K562 (cell line): ENCODE results near the gene RNGTT. TPM values are rescaled to one million over a fixed set of nuclear protein-coding genes. Genes with fewer than 3 reads are reported as not detected.

Source experiments
- ATAC-seq: fragments of 200-7000 bp; cut with Tn5 transposase; 3 replicates; pipeline ENCODE4 v1.9.1; 2020; ENCODE audit warnings: moderate library complexity
- BruUV-seq: library from RNA; stranded (reverse); fragments of 400-500 nt; replicated peaks from 2 replicates; lab custom pipeline; 2021; lab: Mats Ljungman, UMichigan
- CTCF ChIA-PET: fragments of 300-600 bp; formaldehyde crosslinking; extraction: SDS; loops from one replicate; lab custom pipeline; 2021; ENCODE audit warnings: low intra/inter-chr PET ratio; lab: Yijun Ruan, JAX
- POLR2A ChIA-PET: fragments of 300-600, 350-650 bp; sonication (Branson Sonifier 250); formaldehyde crosslinking; extraction: SDS; loops from one replicate; lab custom pipeline; 2021; ENCODE audit warnings: antibody characterized with exemption, inconsistent platforms; lab: Yijun Ruan, JAX
- DNase-seq, 4 experiments: peaks; one replicate each; pipeline versions ENCODE4 v3.0.0 to v3.0.0-alpha.2; 2011 to 2018; ENCODE audit warnings: low spot score in 3 of 4, mixed read lengths in 3 of 4; ENCODE audit errors: extremely low read depth in 1 of 4
- FAIRE-seq: peaks from 2 replicates; lab custom pipeline; 2011; peaks lifted over from hg19 to GRCh38; lab: Jason Lieb, UNC
- H2AFZ ChIP-seq: 2 replicates; pipeline ENCODE4 v1.6.0; 2011; ENCODE audit warnings: low read depth, low read length, control low read depth, inconsistent platforms
- H3K27ac ChIP-seq: fragments of 200-600 bp; 3 replicates; pipeline ENCODE4 v1.8.0; 2011; ENCODE audit warnings: low read depth, mild to moderate bottlenecking, control low read depth, inconsistent platforms, low read length, moderate library complexity, mixed read lengths; ENCODE audit errors: extremely low read depth
- H3K27me3 ChIP-seq, 2 experiments: fragments of 300-600 bp in 1 of 2; 2 replicates in 1 of 2; 3 replicates in 1 of 2; pipeline versions ENCODE4 v1.6.0 to v1.8.0; 2011; ENCODE audit warnings: inconsistent platforms in 2 of 2, low read length in 2 of 2, mild to moderate bottlenecking in 1 of 2, mixed read lengths in 1 of 2, moderate library complexity in 1 of 2; ENCODE audit not compliant: control insufficient read depth in 2 of 2, insufficient read depth in 2 of 2
- H3K36me3 ChIP-seq: fragments of 300-600 bp; 3 replicates; pipeline ENCODE4 v1.8.0; 2011; ENCODE audit warnings: mild to moderate bottlenecking, low read length, inconsistent platforms; ENCODE audit not compliant: control insufficient read depth, insufficient read depth
- H3K4me1 ChIP-seq, 2 experiments: fragments of 200-600 bp in 1 of 2; replicated peaks in 1 of 2; 2 replicates in 1 of 2; 3 replicates in 1 of 2; pipeline versions ENCODE4 v1.5.1 to v1.8.0; 2011; ENCODE audit warnings: inconsistent platforms in 2 of 2, low read length in 2 of 2, mild to moderate bottlenecking in 1 of 2, mixed read lengths in 1 of 2, moderate library complexity in 1 of 2; ENCODE audit not compliant: control insufficient read depth in 2 of 2, insufficient read depth in 2 of 2
- H3K4me2 ChIP-seq: 2 replicates; pipeline ENCODE4 v1.6.1; 2011; ENCODE audit warnings: low read length, control low read depth, inconsistent platforms, mixed read lengths; ENCODE audit not compliant: insufficient read depth
- H3K4me3 ChIP-seq: fragments of 200-600 bp; sonication (generic), shearing (Covaris generic); 2 replicates; pipeline ENCODE4 v1.5.1; 2016; ENCODE audit warnings: control low read depth, inconsistent platforms
- H3K79me2 ChIP-seq: fragments of 200-600 bp; 3 replicates; pipeline ENCODE4 v1.8.0; 2011; ENCODE audit warnings: low read length, inconsistent platforms; ENCODE audit not compliant: control insufficient read depth, insufficient read depth
- H3K9ac ChIP-seq, 2 experiments: 2 replicates each; pipeline versions ENCODE4 v1.6.0 to v1.6.1; 2011; ENCODE audit warnings: low read depth in 2 of 2, low read length in 2 of 2, control low read depth in 1 of 2, inconsistent platforms in 1 of 2, mild to moderate bottlenecking in 1 of 2, mixed read lengths in 1 of 2; ENCODE audit not compliant: insufficient read depth in 1 of 2
- H3K9me1 ChIP-seq: one replicate; pipeline ENCODE4 v1.6.0; 2011; ENCODE audit warnings: inconsistent platforms, mild to moderate bottlenecking, low read length, moderate library complexity; ENCODE audit not compliant: control insufficient read depth, insufficient read depth
- H3K9me3 ChIP-seq: replicated peaks from 2 replicates; pipeline ENCODE4 v1.5.1; 2011; ENCODE audit warnings: low read depth, low read length, inconsistent platforms; ENCODE audit not compliant: control insufficient read depth, insufficient read depth
- H4K20me1 ChIP-seq: replicated peaks from 2 replicates; pipeline ENCODE4 v1.6.1; 2011; ENCODE audit warnings: low read length, inconsistent platforms, mixed read lengths; ENCODE audit not compliant: control insufficient read depth, insufficient read depth
- ESRRB ChIP-seq: fragments of 250-450 bp; sonication (Bioruptor Pico); IDR thresholded peaks from 2 replicates; pipeline ENCODE4 v1.5.0; 2020; ENCODE audit warnings: mild to moderate bottlenecking, moderate library complexity, borderline replicate concordance
- EWSR1 ChIP-seq: fragments of 450-650 bp; IDR thresholded peaks from 2 replicates; pipeline ENCODE4 v1.6.1; 2018; ENCODE audit warnings: borderline replicate concordance, mild to moderate bottlenecking, low read depth, moderate library complexity; ENCODE audit not compliant: partially characterized antibody
- FOSL1 ChIP-seq: fragments of 200-800 bp; sonication (Bioruptor generic); conservative IDR thresholded peaks from 2 replicates; pipeline ENCODE4 v1.6.1; 2016; ENCODE audit warnings: missing genetic modification characterization, missing compliant biosample characterization
- FOXA3 ChIP-seq, 2 experiments: fragments of 450-650 bp in 1 of 2; sonication (generic) in 1 of 2; formaldehyde crosslinking; IDR thresholded peaks in 1 of 2; conservative IDR thresholded peaks in 1 of 2; 2 replicates each; pipeline versions ENCODE4 v1.4.0 to v1.8.0; 2020 to 2022; ENCODE audit warnings: mild to moderate bottlenecking in 2 of 2, missing genetic modification reagents in 1 of 2
- GTF2A2 ChIP-seq: IDR thresholded peaks from 2 replicates; pipeline ENCODE4 v1.6.1; 2016; ENCODE audit warnings: mild to moderate bottlenecking, missing genetic modification characterization, missing compliant biosample characterization
- GTF2E2 ChIP-seq: fragments of 200-800 bp; sonication (Bioruptor generic); IDR thresholded peaks from 2 replicates; pipeline ENCODE4 v1.6.1; 2016; ENCODE audit warnings: missing genetic modification characterization, missing compliant biosample characterization
- KLF13 ChIP-seq: fragments of 450-650 bp; IDR thresholded peaks from 2 replicates; pipeline ENCODE4 v1.6.1; 2016; ENCODE audit warnings: missing genetic modification characterization, low read depth, mild to moderate bottlenecking, missing compliant biosample characterization, moderate library complexity, borderline replicate concordance
- RBM25 ChIP-seq: fragments of 200-400 bp; formaldehyde crosslinking; IDR thresholded peaks from 2 replicates; pipeline ENCODE4 v1.6.1; 2018; ENCODE audit warnings: low read length, low read depth, moderate library complexity; ENCODE audit not compliant: severe bottlenecking
- ZNF232 ChIP-seq: sonication (generic); formaldehyde crosslinking; IDR thresholded peaks from 2 replicates; pipeline ENCODE4 v1.8.0; 2022; ENCODE audit warnings: mild to moderate bottlenecking, missing genetic modification reagents
- WGBS: fragments of 100-300 bp; shearing (Covaris generic); methylation state at CpG from one replicate; pipeline ENCODE4 v1.1.6; 2016; ENCODE audit warnings: low coverage, mixed read lengths; ENCODE audit not compliant: insufficient coverage; ENCODE audit errors: missing lambda C conversion rate; 5-methylcytosine and 5-hydroxymethylcytosine counted together
- in situ Hi-C: fragments of 300-500 bp; cut with MboI; formaldehyde crosslinking; loops from 4 replicates; pipeline ENCODE4 v1.15.0; 2018; ENCODE audit warnings: inconsistent platforms, mixed read lengths
- intact Hi-C: fragments of 100-400 bp; cut with micrococcal nuclease; formaldehyde crosslinking; loops from 2 replicates; pipeline ENCODE4 v1.14.2; 2022
- polyA plus RNA-seq, 8 experiments: library from polyadenylated mRNA; depleted of rRNA in 4 of 8; stranded (reverse) in 5 of 8; unstranded in 3 of 8; fragments of >200 nt; fragmentation: Nextera tagmentation in 2 of 8; fragmentation: Illumina TruSeq in 1 of 8; extraction: Ambion mirVana in 2 of 8; extraction: Trizol in 1 of 8; gene quantifications; 2 replicates each; pipeline versions ENCODE4 v1.2.1 to v1.2.3, GENCODE V29; 2011 to 2014; ENCODE audit warnings: inconsistent platforms in 1 of 8, missing spikeins in 1 of 8
- total RNA-seq, 7 experiments: library from RNA; depleted of rRNA in 6 of 7; stranded (reverse); fragments of >200 nt in 6 of 7; fragmentation: Illumina TruSeq in 2 of 7; extraction: Trizol in 2 of 7; gene quantifications; 2 replicates each; pipeline versions ENCODE4 v1.2.1 to v1.2.3, GENCODE V29; 2011 to 2021; ENCODE audit warnings: low replicate concordance in 1 of 7
- TF ChIP-seq, protein P1 (sequence below): fragments of 200-800 bp; sonication (Bioruptor generic); IDR thresholded peaks from 2 replicates; pipeline ENCODE4 v1.6.1; 2017; ENCODE audit warnings: missing genetic modification characterization, missing compliant biosample characterization
- TF ChIP-seq, protein P2 (sequence below), 2 experiments: fragments of 450-650 bp in 1 of 2; sonication (generic) in 1 of 2; formaldehyde crosslinking in 1 of 2; IDR thresholded peaks in 1 of 2; conservative IDR thresholded peaks in 1 of 2; 2 replicates each; pipeline versions ENCODE4 v1.6.1 to v1.8.1; 2016 to 2023; ENCODE audit warnings: mild to moderate bottlenecking in 2 of 2, moderate library complexity in 2 of 2, inconsistent platforms in 1 of 2, missing genetic modification reagents in 1 of 2
- TF ChIP-seq, protein P3 (sequence below): IDR thresholded peaks from 2 replicates; pipeline ENCODE4 v1.6.1; 2011; ENCODE audit not compliant: insufficient read length; ENCODE audit errors: extremely low read depth

Gene RNGTT
- total and polyA plus RNA-seq, 9 of the 15 experiments (the other 6 are each of a cell fraction or from before 2014, with no cell fraction given), result 6.1 to 31.7 (median 19.5) TPM

DNA sequence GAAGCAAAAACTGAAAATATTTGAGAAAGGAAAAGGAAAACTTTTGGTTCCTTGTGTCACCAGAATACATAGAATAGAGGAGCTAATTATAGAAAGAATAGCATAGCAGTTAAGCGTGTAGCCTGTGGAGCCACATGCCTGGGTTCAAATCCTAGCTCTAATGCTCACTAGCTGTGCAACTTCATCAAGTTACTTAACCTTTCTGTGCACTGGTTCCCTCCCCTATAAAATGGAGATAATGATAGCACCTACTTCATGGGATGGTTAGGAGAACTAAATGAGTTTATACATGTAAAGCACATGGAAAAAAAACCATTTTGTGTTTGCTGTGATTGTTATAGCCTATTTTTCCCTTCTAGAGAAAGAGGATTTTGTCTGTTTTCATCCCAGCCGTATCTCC, 24.5 kb upstream of the RNGTT start:
- 0% methylated on average over 2 of the region's 2 CpGs for WGBS
- H2AFZ ChIP-seq, result no peak overlapping the region
- ATAC-seq, result no peak

DNA sequence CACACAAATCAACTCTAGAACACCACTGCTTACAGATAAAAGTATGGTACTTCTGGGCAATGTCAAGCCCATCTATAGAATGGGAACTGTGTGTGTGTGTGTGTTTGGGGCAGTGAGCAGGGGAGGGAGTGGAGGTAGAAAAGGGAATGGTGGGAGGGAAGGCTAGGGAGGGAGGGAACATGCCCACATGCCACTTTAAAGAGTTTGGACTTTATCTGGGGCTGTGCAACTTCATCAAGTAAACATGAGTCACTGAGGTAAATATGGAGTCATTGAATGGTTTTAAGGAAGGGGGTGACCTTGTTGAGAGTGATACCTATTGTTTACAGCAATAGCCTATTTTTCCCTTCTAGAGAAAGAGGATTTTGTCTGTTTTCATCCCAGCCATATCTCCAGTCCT, 22.5 kb upstream of the RNGTT start:
- no peak for ATAC-seq
- in situ Hi-C loops, result loop anchor here (25.0 kb wide), 1 partner anchor 626 kb away; no protein-coding TSS in a partner anchor
- no peak overlapping the region for H3K4me3 ChIP-seq
- no peak overlapping the region for H2AFZ ChIP-seq
- H3K79me2 ChIP-seq, result no peaks in the 10 kb centered on the region
- no TSS peak for BruUV-seq
- H3K27me3 ChIP-seq, result no peaks in the 10 kb centered on the region
- no peaks in the 10 kb centered on the region for H3K9me1 ChIP-seq
- no peak for DNase-seq
- intact Hi-C loops, result no loop called here
- no peaks in the 10 kb centered on the region for H3K36me3 ChIP-seq
- ChIA-PET POLR2A (no interaction called here), CTCF (interaction anchor here (1.4 kb wide), 1 partner anchor 257 kb away, joined by 3 read pairs; no protein-coding TSS in a partner anchor)
- H3K9me3 ChIP-seq, result no peaks in the 10 kb centered on the region
- no peak overlapping the region for H3K9ac ChIP-seq
- H3K4me1 ChIP-seq, result no peaks in the 10 kb centered on the region
- FAIRE-seq, result no peak
- H3K4me2 ChIP-seq, result no peak overlapping the region
- no peaks in the 10 kb centered on the region for H4K20me1 ChIP-seq
- no peak overlapping the region for H3K27ac ChIP-seq
- TF ChIP-seq FOXA3 (CRISPR knock-in tag; conservative IDR thresholded peaks at IDR 0.05 in 1 of 2, IDR thresholded peaks at IDR 0.05 in 1 of 2), result peak in 1 of 2 experiments; percentile 62; a peak in 1 of 4 replicates
- TF ChIP-seq GTF2A2 (tag), result no peak
- peak; percentile 77 for TF ChIP-seq FOSL1 (tag)
- no peak for TF ChIP-seq EWSR1
- no peak for TF ChIP-seq ESRRB
- TF ChIP-seq, protein P1, sequence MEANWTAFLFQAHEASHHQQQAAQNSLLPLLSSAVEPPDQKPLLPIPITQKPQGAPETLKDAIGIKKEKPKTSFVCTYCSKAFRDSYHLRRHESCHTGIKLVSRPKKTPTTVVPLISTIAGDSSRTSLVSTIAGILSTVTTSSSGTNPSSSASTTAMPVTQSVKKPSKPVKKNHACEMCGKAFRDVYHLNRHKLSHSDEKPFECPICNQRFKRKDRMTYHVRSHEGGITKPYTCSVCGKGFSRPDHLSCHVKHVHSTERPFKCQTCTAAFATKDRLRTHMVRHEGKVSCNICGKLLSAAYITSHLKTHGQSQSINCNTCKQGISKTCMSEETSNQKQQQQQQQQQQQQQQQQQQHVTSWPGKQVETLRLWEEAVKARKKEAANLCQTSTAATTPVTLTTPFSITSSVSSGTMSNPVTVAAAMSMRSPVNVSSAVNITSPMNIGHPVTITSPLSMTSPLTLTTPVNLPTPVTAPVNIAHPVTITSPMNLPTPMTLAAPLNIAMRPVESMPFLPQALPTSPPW (CRISPR knock-in tag), result peak; percentile 38; the same call in 1 of the 2 replicates
- TF ChIP-seq, protein P2, sequence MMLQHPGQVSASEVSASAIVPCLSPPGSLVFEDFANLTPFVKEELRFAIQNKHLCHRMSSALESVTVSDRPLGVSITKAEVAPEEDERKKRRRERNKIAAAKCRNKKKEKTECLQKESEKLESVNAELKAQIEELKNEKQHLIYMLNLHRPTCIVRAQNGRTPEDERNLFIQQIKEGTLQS (IDR thresholded peaks at IDR 0.05), result peak; percentile 39; the same call in 1 of the 2 replicates
- TF ChIP-seq, protein P2 (CRISPR knock-in tag; conservative IDR thresholded peaks at IDR 0.05), result no peak
- no peak for TF ChIP-seq GTF2E2
- no peak for TF ChIP-seq KLF13 (tag)

More for the DNA sequence above, 24.5 kb upstream of the RNGTT start:
- H3K9ac ChIP-seq, result no peak overlapping the region
- H3K79me2 ChIP-seq, result no peaks in the 10 kb centered on the region
- TF ChIP-seq, protein P3, sequence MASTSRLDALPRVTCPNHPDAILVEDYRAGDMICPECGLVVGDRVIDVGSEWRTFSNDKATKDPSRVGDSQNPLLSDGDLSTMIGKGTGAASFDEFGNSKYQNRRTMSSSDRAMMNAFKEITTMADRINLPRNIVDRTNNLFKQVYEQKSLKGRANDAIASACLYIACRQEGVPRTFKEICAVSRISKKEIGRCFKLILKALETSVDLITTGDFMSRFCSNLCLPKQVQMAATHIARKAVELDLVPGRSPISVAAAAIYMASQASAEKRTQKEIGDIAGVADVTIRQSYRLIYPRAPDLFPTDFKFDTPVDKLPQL, result no peak
- TF ChIP-seq RBM25 (peak; percentile 73), ZNF232 (no peak)
- CTCF ChIA-PET, result no interaction called here
- H3K4me1 ChIP-seq, result no peaks in the 10 kb centered on the region
- H3K9me1 ChIP-seq, result no peaks in the 10 kb centered on the region
- no peaks in the 10 kb centered on the region for H3K27me3 ChIP-seq
- POLR2A ChIA-PET, result no interaction called here
- H4K20me1 ChIP-seq, result no peaks in the 10 kb centered on the region
- in situ Hi-C loops (loop anchor here (25.0 kb wide), 1 partner anchor 624 kb away; no protein-coding TSS in a partner anchor), intact Hi-C loops (no loop called here)
- H3K9me3 ChIP-seq, result no peaks in the 10 kb centered on the region
- BruUV-seq, result no TSS peak
- no peak overlapping the region for H3K4me2 ChIP-seq
- no peaks in the 10 kb centered on the region for H3K36me3 ChIP-seq
- H3K27ac ChIP-seq, result no peak overlapping the region
- no peak overlapping the region for H3K4me3 ChIP-seq
- no peak for DNase-seq
- no peak for FAIRE-seq
